ENCODE results near the gene BUD13. TPM values are rescaled to one million over a fixed set of nuclear protein-coding genes. Genes with fewer than 3 reads are reported as not detected.

The BUD13 gene
- total and polyA plus RNA-seq, 2 of the 13 experiments (the other 11 are each of a cell fraction or from before 2014, with no cell fraction given), result 13.3 to 25.9 TPM

GRCh38 chr11:116772443-116773202 lies at the start of gene BUD13 (continued):
- TF ChIP-seq ATF7 (IDR thresholded peaks at IDR 0.05) (no peak), ATF7 (CRISPR knock-in tag; IDR thresholded peaks at IDR 0.05) (no peak), ZNF264 (CRISPR knock-in tag; IDR thresholded peaks at IDR 0.05) (peak; percentile 78; the same call in 1 of the 2 replicates), THRA (CRISPR knock-in tag; IDR thresholded peaks at IDR 0.05; ENCODE audit: borderline replicate concordance) (peak; percentile 71; the same call in 1 of the 2 replicates), ZNF670 (CRISPR knock-in tag; IDR thresholded peaks at IDR 0.05; ENCODE audit: borderline replicate concordance) (peak; percentile 77; the same call in 1 of the 2 replicates), PAX8 (CRISPR knock-in tag; IDR thresholded peaks at IDR 0.05; ENCODE audit: borderline replicate concordance) (peak; percentile 87; the same call in 1 of the 2 replicates), TCF7L2 (IDR thresholded peaks at IDR 0.05; ENCODE audit: low read depth, low read length) (no peak), FOXO1 (CRISPR knock-in tag; IDR thresholded peaks at IDR 0.05) (peak; percentile 63), ZNF678 (CRISPR knock-in tag; IDR thresholded peaks at IDR 0.05) (0 out of 2 replicates have a peak, but pooled peaks have one; percentile 92), ZNF619 (CRISPR knock-in tag; IDR thresholded peaks at IDR 0.05) (no peak), ATF7-NPFF (CRISPR knock-in tag; IDR thresholded peaks at IDR 0.05; ENCODE audit: low read depth) (peak; percentile 81), SNAPC2 (CRISPR knock-in tag; IDR thresholded peaks at IDR 0.05) (peak; percentile 73; the same call in 1 of the 2 replicates), SRF (IDR thresholded peaks at IDR 0.05; ENCODE audit: low read depth, low read length) (no peak), ZNF143 (CRISPR knock-in tag; IDR thresholded peaks at IDR 0.05) (no peak), ZNF274 (CRISPR knock-in tag; IDR thresholded peaks at IDR 0.05) (peak; percentile 88; the same call in 1 of the 2 replicates), ZNF275 (CRISPR knock-in tag; IDR thresholded peaks at IDR 0.05; ENCODE audit: borderline replicate concordance) (no peak), SETDB1 (CRISPR knock-in tag; IDR thresholded peaks at IDR 0.05; ENCODE audit: borderline replicate concordance) (no peak), CREB3 (CRISPR knock-in tag; IDR thresholded peaks at IDR 0.05) (peak; percentile 61; the same call in 1 of the 2 replicates), ZNF292 (CRISPR knock-in tag; IDR thresholded peaks at IDR 0.05; ENCODE audit: borderline replicate concordance, low read depth) (peak; percentile 77; the same call in 1 of the 2 replicates), ZNF737 (CRISPR knock-in tag; IDR thresholded peaks at IDR 0.05; ENCODE audit: borderline replicate concordance) (no peak)
- TF ChIP-seq, protein P1, sequence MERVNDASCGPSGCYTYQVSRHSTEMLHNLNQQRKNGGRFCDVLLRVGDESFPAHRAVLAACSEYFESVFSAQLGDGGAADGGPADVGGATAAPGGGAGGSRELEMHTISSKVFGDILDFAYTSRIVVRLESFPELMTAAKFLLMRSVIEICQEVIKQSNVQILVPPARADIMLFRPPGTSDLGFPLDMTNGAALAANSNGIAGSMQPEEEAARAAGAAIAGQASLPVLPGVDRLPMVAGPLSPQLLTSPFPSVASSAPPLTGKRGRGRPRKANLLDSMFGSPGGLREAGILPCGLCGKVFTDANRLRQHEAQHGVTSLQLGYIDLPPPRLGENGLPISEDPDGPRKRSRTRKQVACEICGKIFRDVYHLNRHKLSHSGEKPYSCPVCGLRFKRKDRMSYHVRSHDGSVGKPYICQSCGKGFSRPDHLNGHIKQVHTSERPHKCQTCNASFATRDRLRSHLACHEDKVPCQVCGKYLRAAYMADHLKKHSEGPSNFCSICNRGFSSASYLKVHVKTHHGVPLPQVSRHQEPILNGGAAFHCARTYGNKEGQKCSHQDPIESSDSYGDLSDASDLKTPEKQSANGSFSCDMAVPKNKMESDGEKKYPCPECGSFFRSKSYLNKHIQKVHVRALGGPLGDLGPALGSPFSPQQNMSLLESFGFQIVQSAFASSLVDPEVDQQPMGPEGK (CRISPR knock-in tag; IDR thresholded peaks at IDR 0.05), result peak; percentile 91

All from HepG2 (cell line).